Skeletal muscle tissue (tissue), 4 donors: ENCODE measurements around the gene PTPRE. TPM values are rescaled to one million over a fixed set of nuclear protein-coding genes. Genes with fewer than 3 reads are reported as not detected.

Source experiments
- H3K27ac ChIP-seq: one replicate; pipeline ENCODE4 v1.7.0; 2013; ENCODE audit warnings: mild to moderate bottlenecking, low read depth, low read length, inconsistent platforms
- H3K27me3 ChIP-seq, 3 donors: one replicate each; pipeline ENCODE4 v1.7.0; 2013; ENCODE audit warnings: low read length in 3 of 3; ENCODE audit not compliant: control insufficient read depth in 3 of 3, insufficient read depth in 3 of 3
- H3K36me3 ChIP-seq, 3 donors: one replicate each; pipeline ENCODE4 v1.7.0; 2013; ENCODE audit warnings: low read length in 3 of 3; ENCODE audit not compliant: control insufficient read depth in 3 of 3, insufficient read depth in 3 of 3
- H3K4me1 ChIP-seq, 3 donors: one replicate each; pipeline ENCODE4 v1.7.0; 2013; ENCODE audit warnings: low read length in 3 of 3, mild to moderate bottlenecking in 3 of 3; ENCODE audit not compliant: control insufficient read depth in 3 of 3, insufficient read depth in 3 of 3
- H3K4me3 ChIP-seq, 3 donors: one replicate each; pipeline ENCODE4 v1.7.0; 2013; ENCODE audit warnings: low read length in 3 of 3
- H3K9ac ChIP-seq, 3 donors: one replicate each; pipeline ENCODE4 v1.7.0; 2013; ENCODE audit warnings: low read length in 3 of 3, mild to moderate bottlenecking in 3 of 3, moderate library complexity in 2 of 3, low read depth in 1 of 3
- H3K9me3 ChIP-seq, 3 donors: one replicate each; pipeline ENCODE4 v1.7.0; 2013; ENCODE audit warnings: low read length in 3 of 3; ENCODE audit not compliant: control insufficient read depth in 3 of 3
- total RNA-seq: library from RNA; depleted of rRNA; stranded (reverse); fragments of >200 nt; gene quantifications from one replicate; pipeline ENCODE4 v1.2.3, GENCODE V29; 2014
- donor health status: Osteomylitis.

The PTPRE gene
- total RNA-seq, 1 donor from 2014 or later = 7.8 TPM

GRCh38 chr10:127907411-127908105, 655 bp downstream of the PTPRE start:
- Histone ChIP-seq H3K9ac (peak overlapping the region; percentile 32 to 57 (median 54)), H3K27ac (peak overlapping the region; percentile 58), H3K4me1 (peaks cover 17 to 22% (median 21%) of the 10 kb centered on the region in 3 donors)

GRCh38 chr10:127908106-127908958, 1.4 kb downstream of the PTPRE start:
- Histone ChIP-seq H3K9ac (no peak overlapping the region), H3K4me3 (peak overlapping the region; percentile 38 to 63 (median 60)), H3K27me3 (peaks cover 4 to 11% (median 6%) of the 10 kb centered on the region in 3 donors), H3K4me1 (peaks cover 17 to 22% (median 22%) of the 10 kb centered on the region in 3 donors), H3K27ac (no peak overlapping the region), H3K36me3 (no peaks in the 10 kb centered on the region), H3K9me3 (no peaks in the 10 kb centered on the region)

More at GRCh38 chr10:127907411-127908105, 655 bp downstream of the PTPRE start:
- Histone ChIP-seq H3K27me3 (peaks cover 4 to 11% (median 6%) of the 10 kb centered on the region in 3 donors), H3K36me3 (no peaks in the 10 kb centered on the region), H3K4me3 (peak overlapping the region; percentile 38 to 63 (median 60)), H3K9me3 (no peaks in the 10 kb centered on the region)

- Histone ChIP-seq H3K27ac (no peak overlapping the region), H3K9me3 (no peaks in the 10 kb centered on the region), H3K4me1 (peaks cover 17 to 22% (median 22%) of the 10 kb centered on the region in 3 donors), H3K36me3 (no peaks in the 10 kb centered on the region), H3K9ac (no peak overlapping the region), H3K4me3 (peak overlapping the region in 1 of 3 donors; percentile 6), H3K27me3 (peaks cover 4 to 11% (median 6%) of the 10 kb centered on the region in 3 donors)
Observed at GRCh38 chr10:127908959-127909267, 2.0 kb downstream of the PTPRE start.

- no peaks in the 10 kb centered on the region for H3K9me3 ChIP-seq
- H3K27me3 ChIP-seq = peaks cover 4 to 11% (median 6%) of the 10 kb centered on the region in 3 donors
- no peak overlapping the region for H3K4me3 ChIP-seq
- H3K27ac ChIP-seq = no peak overlapping the region
- H3K4me1 ChIP-seq = peaks cover 17 to 22% (median 22%) of the 10 kb centered on the region in 3 donors
- H3K36me3 ChIP-seq = no peaks in the 10 kb centered on the region
- H3K9ac ChIP-seq = no peak overlapping the region
Observed at GRCh38 chr10:127909716-127910463, 3.0 kb downstream of the PTPRE start.

- Histone ChIP-seq H3K4me1 (peaks cover 17 to 22% (median 22%) of the 10 kb centered on the region in 3 donors), H3K9ac (no peak overlapping the region), H3K27ac (no peak overlapping the region), H3K9me3 (no peaks in the 10 kb centered on the region), H3K4me3 (no peak overlapping the region), H3K27me3 (peaks cover 4 to 8% (median 6%) of the 10 kb centered on the region in 3 donors), H3K36me3 (no peaks in the 10 kb centered on the region)
Observed at GRCh38 chr10:127910464-127910770, 3.5 kb downstream of the PTPRE start.

- Histone ChIP-seq H3K27ac (no peak overlapping the region), H3K36me3 (no peaks in the 10 kb centered on the region), H3K27me3 (peaks cover 4 to 6% (median 5%) of the 10 kb centered on the region in 3 donors), H3K9me3 (no peaks in the 10 kb centered on the region), H3K9ac (peak overlapping the region in 1 of 3 donors; percentile 3), H3K4me1 (peaks cover 17 to 22% (median 22%) of the 10 kb centered on the region in 3 donors), H3K4me3 (no peak overlapping the region)
Observed at GRCh38 chr10:127911218-127911866, 4.4 kb downstream of the PTPRE start.

- H3K4me3 ChIP-seq = no peak overlapping the region
- H3K9ac ChIP-seq = no peak overlapping the region
- no peaks in the 10 kb centered on the region for H3K36me3 ChIP-seq
- peaks cover 17 to 22% (median 22%) of the 10 kb centered on the region in 3 donors for H3K4me1 ChIP-seq
- peaks cover 4 to 6% (median 5%) of the 10 kb centered on the region in 3 donors for H3K27me3 ChIP-seq
- H3K9me3 ChIP-seq = no peaks in the 10 kb centered on the region
- no peak overlapping the region for H3K27ac ChIP-seq
Observed at GRCh38 chr10:127911867-127912257, 5.0 kb downstream of the PTPRE start.

GRCh38 chr10:127912607-127913367, 5.9 kb downstream of the PTPRE start:
- Histone ChIP-seq H3K4me1 (peaks cover 17 to 19% (median 19%) of the 10 kb centered on the region in 3 donors), H3K27ac (no peak overlapping the region), H3K4me3 (no peak overlapping the region), H3K27me3 (peaks cover 2 to 4% (median 3%) of the 10 kb centered on the region in 3 donors), H3K36me3 (no peaks in the 10 kb centered on the region), H3K9me3 (no peaks in the 10 kb centered on the region), H3K9ac (no peak overlapping the region)

- Histone ChIP-seq H3K9me3 (no peaks in the 10 kb centered on the region), H3K4me1 (peaks cover 12 to 13% (median 13%) of the 10 kb centered on the region in 3 donors), H3K27me3 (peaks cover 0 to 2% (median 0%) of the 10 kb centered on the region in 3 donors), H3K4me3 (no peak overlapping the region), H3K27ac (no peak overlapping the region), H3K9ac (no peak overlapping the region), H3K36me3 (no peaks in the 10 kb centered on the region)
Observed at GRCh38 chr10:127913368-127913759, 6.5 kb downstream of the PTPRE start.
